Measurements from ENCODE around the gene TRIM2.

- TF ChIP-seq CTCF (IDR thresholded peaks at IDR 0.05) (no peak), POLR2A (IDR thresholded peaks at IDR 0.05) (no peak)
These were observed 38.6 kb downstream of the TRIM2 start for GRCh38 chr4:153242839-153243324.
